GM21515 (cell line): Measurements from ENCODE around the gene RAET1L.
A peak's percentile ranks its signal among the peaks of the same experiment; 100 is the strongest.
"Not testable (repeated sequence)": the region's sequence is repeated elsewhere in the genome, so short reads cannot be mapped to it uniquely, and the experiment has no call there.

Source experiments
- ATAC-seq: cut with Tn5 transposase; IDR thresholded peaks from one replicate; pipeline ENCODE4 v1.9.1; 2021; ENCODE audit not compliant: unreplicated experiment

RAET1L gene, protein sequence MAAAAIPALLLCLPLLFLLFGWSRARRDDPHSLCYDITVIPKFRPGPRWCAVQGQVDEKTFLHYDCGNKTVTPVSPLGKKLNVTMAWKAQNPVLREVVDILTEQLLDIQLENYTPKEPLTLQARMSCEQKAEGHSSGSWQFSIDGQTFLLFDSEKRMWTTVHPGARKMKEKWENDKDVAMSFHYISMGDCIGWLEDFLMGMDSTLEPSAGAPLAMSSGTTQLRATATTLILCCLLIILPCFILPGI

DNA sequence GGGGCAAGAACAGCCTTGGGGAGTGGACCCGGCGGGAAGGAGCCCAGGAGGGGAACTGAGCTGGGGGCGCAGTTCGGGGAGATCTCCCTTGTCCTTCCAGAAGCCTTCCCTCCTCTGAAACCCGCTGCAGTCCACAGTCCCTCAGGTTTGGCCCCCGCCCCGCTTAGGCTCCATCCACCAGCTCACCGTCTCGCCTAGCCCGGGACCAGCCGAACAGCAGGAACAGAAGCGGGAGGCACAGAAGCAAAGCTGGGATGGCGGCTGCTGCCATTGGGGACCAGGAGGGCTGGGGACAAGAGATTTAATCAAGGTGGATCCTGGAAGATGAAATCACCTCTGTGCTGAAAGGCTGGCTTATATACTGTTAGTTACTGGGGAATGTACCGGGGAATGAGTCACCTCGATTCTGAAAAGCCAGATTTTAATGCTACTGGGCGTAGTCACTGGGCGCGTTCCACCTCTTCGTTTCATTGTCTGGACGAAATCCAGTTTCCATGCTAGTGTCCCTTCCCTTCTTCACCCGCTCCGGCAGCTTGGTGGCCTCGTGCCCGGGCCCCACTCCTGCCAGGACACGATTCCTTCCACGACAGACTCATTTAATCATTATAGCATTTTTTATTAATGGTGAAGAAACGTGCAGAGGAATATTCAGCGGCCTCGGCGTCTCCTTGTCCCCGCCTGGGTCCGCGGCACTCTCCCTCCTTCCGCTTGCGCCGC lies at the start of gene RAET1L:
Gene RAET1L, minus strand, starts transcription at position 332 of the 717 bp plus-strand sequence. Its CDS starts 61 bp downstream, at position 271.
- no peak for ATAC-seq

DNA sequence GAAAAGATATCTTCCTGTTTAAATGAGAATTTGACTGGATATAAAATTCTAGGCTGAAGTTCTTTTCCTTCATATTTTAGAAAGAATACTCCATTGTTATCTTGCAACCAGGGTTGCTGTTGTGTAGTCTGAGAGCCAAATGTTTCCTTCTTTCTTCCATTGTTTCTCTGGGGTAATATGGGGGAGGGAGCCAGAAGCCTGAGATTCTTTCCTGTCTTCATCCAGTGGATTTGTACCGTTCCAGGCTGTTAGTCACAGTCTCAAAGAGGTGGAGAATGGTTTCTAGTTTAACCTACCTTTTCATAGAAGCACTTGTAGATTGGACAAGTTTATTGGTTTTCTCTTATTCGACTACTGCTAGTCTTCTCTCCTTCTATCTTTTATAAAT lies 49.7 kb upstream of the RAET1L start:
- no peak for ATAC-seq

DNA sequence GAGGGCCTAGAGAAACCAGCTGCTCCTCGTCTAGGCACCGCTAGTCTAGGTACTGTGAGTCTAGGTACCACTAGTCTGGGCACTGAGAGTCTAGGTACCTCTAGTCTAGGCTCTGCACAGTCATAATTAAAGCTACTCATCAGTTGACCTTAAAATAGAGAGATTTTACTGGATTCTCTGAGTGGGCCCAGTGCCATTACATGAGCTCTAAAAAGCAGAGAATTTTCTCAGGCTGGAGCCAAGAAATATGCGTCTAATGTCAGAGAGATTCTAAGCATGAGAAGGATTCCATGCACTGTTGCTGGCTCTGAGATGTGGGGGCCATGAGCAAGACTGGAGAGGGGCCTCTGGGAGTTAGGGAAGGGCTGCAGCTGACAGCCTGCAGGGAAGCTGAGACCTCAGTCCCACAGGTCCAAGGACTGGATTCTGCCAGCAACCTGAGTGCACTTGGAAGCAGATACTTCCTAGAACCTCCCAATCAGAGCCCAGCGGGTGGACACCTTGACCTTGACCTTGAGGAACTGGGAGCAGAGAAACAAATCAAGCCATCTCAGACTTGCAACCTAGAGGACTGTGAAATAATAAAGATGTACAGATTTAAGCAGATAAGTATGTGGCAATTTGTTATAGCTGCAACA lies 49.2 kb upstream of the RAET1L start:
- ATAC-seq = not testable (repeated sequence)

DNA sequence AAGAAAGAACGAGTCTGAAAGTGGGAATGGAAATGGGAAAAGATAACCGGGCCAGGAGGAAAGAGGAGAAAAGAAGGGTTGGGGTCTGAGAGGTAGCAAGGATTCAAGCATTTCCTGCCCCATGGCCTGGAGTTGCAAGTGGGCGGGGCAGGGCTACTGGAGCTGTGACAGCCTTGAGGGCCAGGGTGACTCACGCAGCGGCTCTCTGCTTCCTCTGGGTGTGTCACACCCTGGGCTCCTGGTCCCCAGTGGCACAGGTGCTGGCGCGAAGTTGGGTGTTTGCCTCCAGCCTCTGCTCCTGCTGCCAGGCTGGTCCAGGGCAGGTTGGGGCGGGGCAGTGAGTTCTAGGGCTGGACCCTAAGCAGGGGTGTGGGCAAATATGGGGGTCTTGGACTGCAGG lies 46.9 kb upstream of the RAET1L start:
- ATAC-seq = no peak

DNA sequence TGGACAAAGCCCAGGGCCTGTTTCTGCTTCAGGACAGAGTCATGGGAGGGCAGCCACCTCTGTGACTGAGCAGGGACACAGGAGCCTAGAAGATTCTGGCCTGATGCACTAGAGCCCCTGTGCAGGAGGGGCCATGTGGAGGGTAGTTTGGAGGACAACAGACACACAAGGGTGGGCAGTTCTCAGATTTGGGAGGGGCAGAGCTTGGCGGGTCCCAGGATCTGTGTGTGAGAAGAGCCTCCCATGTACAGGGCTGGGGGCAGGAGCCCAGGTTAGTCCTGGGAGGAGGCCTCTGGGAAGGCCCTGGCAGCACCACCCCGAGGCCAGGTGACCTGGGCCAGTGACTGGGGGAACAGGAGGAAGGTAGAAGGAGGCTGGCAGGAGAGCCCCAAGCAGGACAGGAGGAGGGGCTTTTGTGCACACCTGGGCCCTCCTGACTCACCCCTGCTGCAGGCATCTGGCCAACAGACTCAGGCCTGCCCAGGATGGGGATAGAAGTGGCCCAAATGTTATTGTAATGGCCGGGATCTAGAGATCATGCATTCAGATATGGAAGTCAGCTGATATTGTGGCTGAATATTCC lies 45.0 kb upstream of the RAET1L start:
- ATAC-seq = no peak

DNA sequence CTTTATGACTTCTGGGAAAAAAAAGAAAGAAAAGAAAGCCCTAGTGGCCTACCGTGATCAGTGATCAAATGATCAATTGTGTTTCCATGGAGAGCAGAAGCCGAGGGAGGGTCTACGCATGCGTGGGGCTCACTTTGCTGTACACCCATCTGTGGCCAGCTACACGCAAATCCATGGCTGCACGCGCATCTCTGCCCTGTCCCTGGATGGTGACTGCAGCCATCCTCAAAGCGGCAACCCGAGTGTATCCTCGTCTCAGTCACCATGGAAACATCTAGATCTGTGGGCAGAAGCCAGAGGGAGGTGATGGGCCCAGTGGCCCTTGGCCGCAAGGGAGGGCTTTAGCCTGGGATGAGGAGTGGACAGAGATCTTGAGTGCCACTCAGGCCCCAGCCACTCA lies 44.4 kb upstream of the RAET1L start:
- no peak for ATAC-seq

DNA sequence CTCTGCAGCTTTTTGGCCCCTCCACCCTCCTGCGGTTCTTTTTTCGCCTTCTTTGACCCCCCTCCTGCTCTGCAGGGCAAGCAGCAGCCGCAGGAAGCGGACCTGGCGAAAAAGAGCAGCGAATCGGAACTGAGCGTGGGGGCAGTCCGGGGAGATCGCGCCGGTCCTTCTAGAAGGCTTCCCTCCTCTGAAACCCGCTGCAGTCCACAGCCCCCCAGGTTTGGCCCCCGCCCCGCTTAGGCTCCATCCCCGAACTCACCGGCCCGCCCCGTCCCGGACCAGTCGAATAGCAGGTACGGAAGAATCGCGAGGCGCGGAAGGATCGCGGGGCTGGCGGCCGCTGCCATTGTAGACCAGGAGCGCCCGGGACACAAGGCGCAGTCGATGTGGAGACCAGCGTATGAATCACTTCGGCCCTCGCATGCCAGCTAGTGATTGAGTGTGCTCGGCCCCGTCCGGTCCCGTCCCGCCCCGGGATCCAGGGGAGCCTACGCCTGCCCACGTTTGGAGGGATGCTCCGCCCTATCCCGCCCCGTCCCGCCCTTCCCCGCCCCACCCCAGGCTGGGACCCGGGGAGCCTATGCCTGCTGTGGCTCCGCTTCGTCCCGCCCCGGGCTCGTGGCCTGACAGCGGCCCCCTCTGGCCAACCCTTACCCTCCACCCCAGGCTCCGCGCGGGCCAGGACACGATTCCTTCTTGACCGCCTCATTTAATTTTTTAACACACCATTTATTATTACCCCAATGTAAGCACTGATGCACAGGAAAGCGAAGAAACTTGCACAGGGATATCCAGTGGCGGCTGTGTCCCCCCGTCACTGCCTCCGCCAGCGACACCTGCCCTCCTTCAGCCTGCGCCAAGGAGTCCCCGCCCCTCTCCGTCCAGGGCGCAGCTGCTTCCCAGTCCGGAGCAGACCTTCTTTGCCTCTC lies 43.7 kb upstream of the RAET1L start, which contains the start of gene ULBP3:
Gene ULBP3, minus strand, starts transcription at position 402 of the 929 bp plus-strand sequence. Its CDS starts 55 bp downstream, at position 347.
- ATAC-seq = peak; percentile 75

DNA sequence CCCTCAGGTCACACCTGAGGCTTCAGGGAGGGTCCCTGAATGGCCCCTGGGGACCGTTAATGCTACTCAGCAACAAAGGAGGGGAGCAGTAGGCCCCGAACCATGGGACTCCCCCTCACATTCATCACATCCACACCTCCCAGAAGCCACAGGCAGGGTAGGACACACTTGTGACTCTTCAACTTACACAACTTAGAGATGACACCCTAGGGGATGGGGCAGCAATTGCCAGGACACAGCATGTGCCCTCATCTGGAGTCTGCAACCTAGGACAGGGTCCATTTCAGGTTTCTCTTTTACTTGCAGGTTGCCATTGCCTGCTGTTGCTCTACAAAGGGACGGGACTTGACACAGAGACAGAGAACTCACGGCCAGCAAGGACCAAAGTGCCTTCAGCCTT lies 42.8 kb upstream of the RAET1L start:
- no peak for ATAC-seq

DNA sequence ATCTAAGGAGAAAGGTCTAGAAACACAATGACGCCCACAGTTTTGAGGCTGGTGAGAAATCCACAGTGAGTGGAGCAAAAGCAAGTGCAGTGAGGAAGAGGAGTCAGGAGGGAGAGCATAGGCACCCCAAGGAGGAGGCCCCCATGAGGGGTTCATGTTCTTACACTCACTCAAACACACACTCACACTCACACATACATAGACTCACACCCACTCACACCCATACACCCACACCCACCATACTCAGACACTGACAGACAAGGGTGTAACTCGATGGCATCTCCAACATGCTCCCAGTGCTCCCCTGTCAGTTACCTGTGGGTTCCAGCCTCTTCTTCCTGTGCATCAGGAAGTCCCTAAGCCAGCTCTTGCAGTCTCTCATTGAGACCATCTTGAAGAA lies 39.8 kb upstream of the RAET1L start:
- no peak for ATAC-seq

DNA sequence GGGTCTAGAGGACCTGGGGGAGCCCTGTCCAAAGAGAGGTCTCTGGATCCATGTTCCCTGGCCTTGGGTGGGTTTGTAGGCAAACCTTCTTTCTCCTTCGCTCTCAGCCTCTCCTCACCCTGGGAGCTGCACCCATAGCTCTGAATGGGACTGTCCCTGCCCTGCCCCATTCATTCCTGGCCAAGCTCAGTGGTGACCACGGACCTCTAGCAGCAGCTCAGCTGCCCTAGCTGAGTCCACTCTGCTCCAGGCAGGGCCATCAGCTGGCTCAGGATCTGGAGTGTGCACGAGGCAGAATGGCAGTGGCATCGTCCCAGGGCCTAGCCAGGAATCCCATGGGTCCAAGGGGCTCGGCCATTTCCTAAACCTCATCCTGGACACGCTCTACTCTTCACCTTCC lies 38.3 kb upstream of the RAET1L start:
- no peak for ATAC-seq

DNA sequence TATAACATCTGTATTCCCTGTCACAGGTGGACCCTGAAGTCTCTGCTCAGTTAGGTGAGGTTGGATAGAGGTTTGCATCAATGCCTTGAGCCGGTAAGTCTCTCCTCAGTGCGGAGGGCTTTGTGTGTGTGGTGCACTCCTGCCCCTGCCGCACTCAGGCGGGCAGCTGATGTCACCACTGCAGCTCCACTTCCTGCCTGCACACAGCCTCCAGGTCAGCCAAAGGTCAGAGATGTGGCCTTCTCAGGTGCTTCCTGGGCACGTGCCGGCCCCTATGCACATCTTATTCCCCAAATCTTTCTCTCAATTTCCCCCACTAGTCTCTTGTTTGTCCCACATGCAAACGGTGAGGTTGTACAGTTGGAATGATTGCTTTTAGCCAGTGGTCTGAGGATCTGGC lies 34.6 kb upstream of the RAET1L start:
- not testable (repeated sequence) for ATAC-seq

DNA sequence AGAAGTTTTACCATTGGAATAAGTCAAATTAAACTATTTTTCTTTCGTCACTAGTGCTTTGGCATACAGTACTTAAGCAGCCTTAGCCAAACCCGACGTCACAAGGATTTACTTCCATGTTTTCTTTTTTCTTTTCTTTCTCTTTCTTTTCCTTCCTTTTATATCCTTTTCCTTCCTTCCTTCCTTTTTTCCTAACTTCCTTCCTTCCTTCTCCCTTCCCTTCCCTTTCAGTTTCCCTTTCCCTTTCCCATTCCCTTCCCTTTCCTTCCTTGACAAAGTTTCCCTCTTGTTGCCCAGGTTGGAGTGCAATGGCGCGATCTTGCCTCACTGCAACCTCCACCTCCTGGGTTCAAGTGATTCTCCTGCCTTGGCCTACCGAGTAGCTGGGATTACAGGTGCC lies 33.7 kb upstream of the RAET1L start:
- ATAC-seq = no peak

DNA sequence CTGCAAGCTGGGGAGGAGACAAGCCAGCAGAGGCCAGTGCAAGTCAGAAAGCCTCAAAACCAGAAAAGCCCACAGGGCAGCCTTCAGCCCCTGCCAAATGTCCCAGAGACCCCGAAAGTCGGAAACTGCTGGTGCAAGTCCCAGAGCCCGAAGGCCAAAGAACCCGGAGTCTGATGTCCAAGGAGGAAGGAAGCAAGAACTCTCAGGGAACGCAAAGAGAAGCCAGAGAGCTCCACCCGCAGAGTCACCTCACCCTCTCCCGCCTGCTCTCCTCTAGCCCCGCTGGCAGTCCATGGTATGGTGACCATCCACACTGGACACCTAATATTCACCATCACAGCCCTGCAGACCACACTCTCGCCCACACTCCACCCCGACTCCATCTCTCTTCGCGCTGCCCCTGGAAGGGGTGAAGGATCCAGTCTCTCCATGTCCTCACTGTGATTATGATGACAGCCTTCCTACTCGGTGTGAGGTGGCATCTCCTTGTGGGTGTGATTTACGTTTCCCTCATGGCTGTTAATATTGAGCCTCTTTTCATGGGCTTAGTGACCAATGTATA lies 33.0 kb upstream of the RAET1L start:
- no peak for ATAC-seq

DNA sequence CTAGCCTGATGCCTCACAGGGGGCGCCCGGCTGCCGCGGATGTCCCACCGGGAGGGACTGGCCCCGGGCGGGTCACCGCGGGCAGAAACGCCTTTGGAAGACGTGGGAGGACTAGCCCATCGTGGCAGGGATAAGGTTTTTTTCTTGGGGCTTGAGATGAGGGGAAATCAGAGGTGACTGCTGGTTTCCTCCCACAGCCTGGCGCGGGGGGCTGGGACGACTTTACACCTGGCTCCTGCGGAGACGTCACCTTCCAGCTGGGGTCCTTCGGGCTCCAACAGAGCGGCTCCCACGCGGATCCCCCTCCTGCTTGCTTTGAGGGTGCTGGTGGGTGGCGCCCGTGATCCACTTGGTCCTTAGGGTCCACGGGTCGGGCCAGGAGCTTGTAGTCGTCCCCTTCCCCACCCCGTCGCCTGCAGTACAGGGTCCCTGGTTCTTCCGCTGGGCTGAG lies 32.2 kb upstream of the RAET1L start:
- no peak for ATAC-seq

DNA sequence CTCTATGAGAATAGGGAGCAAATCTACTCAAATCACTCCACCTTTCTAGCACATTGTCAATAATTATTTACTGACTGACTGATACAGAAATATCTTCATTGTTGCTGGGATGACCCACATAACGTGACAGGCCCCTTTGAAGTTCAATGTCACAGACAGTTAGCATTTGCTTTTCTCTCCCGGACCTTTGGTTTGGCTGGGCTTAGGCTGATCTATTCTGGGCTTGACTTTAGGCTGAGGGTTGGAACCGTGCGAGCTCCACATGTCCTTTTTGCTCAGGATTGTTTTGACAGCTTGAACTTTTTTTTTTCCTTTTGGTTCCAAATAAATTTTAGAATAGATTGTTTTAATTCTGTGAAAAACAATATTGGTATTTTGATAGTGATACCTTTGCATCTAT lies 31.6 kb upstream of the RAET1L start:
- ATAC-seq = no peak

DNA sequence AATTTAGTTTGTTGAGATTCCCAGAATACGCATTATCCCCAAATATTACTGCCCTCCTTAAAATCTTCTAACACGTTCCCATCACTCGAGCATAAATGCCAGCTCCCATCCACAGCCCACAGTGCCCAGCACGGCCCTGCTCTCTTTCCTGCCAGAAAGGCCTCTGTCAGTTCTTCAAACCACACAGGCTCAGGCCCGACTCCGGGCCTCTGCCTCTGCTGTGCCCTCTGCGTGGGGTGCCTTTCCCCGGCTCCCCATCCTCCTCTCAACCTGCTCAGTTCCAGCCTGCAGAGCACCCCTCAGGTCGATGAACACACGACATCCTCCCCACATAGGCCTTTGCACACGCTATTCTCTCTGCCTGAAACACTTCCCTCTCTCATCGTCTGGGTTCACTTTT lies 30.8 kb upstream of the RAET1L start:
- ATAC-seq = no peak

DNA sequence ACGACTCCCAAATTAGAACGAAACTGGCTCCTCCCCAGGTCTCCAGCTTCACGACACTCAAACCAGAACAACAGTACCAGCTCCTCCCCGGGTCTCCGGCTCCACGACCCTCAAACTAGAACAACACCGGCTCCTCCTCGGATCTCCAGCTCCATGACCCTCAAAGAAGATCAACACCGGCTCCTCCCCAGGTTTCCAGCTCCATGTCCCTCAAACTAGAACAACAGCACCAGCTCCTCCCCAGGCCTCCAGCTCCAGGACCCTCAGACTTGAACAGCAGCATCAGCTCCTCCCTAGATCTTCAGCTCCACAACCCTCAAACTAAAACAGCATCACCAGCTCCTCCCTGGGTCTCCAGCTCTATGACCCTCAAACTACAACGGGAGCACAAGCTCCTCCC lies 29.8 kb upstream of the RAET1L start:
- no peak for ATAC-seq

DNA sequence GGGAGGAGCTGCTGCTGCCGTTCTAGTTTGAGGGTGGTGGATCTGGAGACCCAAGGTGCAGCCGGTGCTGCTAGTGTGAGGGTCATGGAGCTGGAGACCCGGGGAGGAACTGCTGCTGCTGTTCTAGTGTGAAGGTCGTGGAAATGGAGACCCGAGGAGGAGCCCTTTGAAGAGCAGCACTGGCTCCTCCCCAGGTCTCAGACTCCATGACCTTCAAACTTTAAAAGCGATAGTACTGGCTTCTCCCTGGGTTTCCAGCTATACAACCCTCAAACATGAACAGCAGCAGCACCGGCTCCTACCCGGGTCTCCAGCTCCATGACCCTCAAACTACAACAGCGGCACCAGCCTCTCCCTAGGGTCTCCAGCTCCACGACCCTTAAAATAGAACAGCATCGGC lies 28.1 kb upstream of the RAET1L start:
- ATAC-seq = no peak

DNA sequence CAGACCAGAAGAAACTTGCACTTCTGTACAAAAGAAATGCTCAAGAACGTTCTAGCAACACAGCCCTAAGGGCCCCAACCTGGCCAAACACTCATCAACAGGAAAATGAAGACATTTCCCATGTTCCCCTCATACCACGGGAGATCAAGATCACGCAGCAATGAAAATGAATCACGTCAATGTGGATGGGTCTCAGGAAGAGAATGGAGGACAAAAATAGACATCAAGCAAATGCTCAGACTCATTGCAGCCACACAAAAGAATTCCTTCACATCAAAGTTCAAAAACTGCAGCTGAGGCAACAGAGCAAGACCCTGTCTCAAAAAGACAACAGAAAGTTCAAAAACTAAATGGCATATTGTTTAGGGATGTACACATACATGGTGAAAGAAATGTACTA lies 25.5 kb upstream of the RAET1L start:
- no peak for ATAC-seq

DNA sequence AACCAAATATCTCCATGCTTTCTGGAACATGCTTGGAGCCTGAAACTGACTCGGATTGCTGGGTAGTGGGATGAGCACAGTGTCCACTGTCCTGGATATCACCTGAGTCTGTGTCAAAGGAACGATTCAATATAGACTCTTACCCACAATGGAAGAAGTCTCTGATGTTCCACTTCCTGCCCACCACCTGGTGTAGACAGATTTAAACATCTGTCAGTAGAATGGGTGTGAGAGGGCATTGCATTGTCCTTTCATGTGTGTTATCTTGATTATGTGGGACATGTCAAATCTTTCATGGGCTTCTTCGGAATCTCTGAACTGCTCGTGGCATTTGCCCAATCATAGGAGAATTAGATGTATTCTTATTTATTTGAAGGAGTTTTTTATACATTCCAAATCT lies 22.8 kb upstream of the RAET1L start:
- no peak for ATAC-seq
